Breast epithelium (tissue), 3 donors: ENCODE measurements around the gene HSP90B1.

Experiments used
- POLR2A ChIP-seq: fragments of 450-650 bp; IDR thresholded peaks from one replicate; pipeline ENCODE4 v1.6.1; 2016; ENCODE audit warnings: antibody characterized with exemption, mild to moderate bottlenecking, moderate library complexity
- TF ChIP-seq, protein P1 (sequence below), 3 donors: fragments of 450-650 bp; IDR thresholded peaks; one replicate each; pipeline ENCODE4 v1.5.1; 2016 to 2017; ENCODE audit warnings: antibody characterized with exemption in 3 of 3, mild to moderate bottlenecking in 3 of 3, moderate library complexity in 3 of 3

DNA sequence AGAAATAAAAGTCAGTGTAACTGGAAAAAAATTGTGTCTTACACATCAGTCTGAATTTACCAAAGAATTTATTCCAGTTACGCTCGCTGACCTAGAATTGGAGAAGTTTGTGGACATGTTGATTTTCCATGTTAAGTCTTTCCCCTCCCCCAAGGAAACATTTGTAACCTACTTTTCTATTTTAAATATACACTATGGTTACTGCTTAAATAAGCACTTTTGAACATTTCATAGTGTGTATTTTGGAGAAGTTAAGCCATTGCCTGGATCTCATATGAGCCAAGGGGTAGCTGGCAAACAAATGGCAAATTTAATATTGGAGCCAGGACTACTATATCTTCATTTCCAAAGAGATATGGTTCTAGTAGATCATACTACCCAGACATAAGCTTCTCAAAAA, 46.3 kb upstream of the HSP90B1 start:
- TF ChIP-seq, protein P1, sequence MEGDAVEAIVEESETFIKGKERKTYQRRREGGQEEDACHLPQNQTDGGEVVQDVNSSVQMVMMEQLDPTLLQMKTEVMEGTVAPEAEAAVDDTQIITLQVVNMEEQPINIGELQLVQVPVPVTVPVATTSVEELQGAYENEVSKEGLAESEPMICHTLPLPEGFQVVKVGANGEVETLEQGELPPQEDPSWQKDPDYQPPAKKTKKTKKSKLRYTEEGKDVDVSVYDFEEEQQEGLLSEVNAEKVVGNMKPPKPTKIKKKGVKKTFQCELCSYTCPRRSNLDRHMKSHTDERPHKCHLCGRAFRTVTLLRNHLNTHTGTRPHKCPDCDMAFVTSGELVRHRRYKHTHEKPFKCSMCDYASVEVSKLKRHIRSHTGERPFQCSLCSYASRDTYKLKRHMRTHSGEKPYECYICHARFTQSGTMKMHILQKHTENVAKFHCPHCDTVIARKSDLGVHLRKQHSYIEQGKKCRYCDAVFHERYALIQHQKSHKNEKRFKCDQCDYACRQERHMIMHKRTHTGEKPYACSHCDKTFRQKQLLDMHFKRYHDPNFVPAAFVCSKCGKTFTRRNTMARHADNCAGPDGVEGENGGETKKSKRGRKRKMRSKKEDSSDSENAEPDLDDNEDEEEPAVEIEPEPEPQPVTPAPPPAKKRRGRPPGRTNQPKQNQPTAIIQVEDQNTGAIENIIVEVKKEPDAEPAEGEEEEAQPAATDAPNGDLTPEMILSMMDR (IDR thresholded peaks at IDR 0.05) = no peak
- no peak for TF ChIP-seq POLR2A
